NOMO-1 (cell line): ENCODE measurements around the gene PTGIR.
"Not testable (repeated sequence)": the region's sequence is repeated elsewhere in the genome, so short reads cannot be mapped to it uniquely, and the experiment has no call there.

Experiments
- DNase-seq, 2 experiments: peaks; one replicate each; lab custom pipeline; 2025; ENCODE audit not compliant: unreplicated experiment in 2 of 2; lab: John Stamatoyannopoulos, UW

Gene PTGIR

DNA sequence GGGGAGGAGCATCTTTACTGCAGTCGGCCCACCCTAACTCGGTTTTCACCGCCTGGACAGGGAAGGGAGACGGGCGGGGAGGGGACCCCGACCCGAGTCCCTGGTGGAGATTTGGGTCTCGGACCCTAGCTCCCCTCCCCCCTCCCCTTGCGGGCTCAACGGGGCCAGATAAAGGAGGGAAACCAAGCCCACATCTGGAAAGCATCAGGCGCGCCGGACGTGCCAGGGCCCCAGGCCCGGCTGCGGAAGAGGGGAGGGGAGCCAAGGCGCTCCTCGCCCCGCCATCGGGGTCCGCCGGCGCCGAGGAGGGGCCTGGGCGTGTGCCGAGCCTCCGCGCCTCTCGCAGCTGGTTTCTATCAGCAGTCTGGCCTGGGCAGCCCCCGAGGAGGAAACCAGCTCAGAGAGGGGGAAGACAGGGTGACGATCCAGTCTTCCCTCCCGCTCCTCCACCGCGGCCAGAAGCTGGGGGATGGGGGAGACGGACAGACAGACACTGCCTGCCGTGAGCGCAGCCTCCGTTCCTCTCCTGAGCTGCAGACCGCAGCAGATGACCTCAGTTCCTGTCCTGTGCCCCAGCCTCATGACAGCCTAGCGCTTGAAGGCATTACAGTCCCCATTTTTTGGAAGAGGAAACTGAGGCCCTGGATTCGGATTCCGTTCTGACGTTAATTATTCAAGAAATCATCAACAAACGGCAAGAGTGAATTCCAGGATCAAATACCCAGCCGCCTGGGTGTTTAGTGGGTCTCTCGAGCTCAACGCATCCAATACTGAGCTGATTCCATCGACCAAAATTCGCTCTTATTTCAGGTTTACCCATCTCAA is 14.7 kb upstream of the PTGIR start:
- DNase-seq: peak in 1 of 2 experiments; percentile 55

DNA sequence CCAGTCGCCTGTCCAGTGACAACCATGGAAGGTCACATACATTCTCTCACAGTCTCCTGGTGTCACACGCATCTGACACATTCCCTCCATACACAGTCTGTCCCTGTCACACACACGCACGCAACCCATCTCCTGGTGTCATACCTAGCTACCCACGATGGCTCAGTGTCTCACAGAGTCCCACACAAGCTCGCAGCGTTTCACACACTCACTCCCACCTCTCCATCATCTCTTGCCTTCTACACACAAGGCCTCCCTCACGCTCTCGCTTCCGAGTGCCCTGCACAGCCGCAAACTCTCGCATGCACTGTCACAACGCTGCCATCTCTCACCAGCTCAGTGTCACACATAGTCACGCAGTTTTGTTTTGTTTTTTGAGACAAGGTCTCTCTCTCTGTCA is 12.3 kb upstream of the PTGIR start:
- no peak for DNase-seq

DNA sequence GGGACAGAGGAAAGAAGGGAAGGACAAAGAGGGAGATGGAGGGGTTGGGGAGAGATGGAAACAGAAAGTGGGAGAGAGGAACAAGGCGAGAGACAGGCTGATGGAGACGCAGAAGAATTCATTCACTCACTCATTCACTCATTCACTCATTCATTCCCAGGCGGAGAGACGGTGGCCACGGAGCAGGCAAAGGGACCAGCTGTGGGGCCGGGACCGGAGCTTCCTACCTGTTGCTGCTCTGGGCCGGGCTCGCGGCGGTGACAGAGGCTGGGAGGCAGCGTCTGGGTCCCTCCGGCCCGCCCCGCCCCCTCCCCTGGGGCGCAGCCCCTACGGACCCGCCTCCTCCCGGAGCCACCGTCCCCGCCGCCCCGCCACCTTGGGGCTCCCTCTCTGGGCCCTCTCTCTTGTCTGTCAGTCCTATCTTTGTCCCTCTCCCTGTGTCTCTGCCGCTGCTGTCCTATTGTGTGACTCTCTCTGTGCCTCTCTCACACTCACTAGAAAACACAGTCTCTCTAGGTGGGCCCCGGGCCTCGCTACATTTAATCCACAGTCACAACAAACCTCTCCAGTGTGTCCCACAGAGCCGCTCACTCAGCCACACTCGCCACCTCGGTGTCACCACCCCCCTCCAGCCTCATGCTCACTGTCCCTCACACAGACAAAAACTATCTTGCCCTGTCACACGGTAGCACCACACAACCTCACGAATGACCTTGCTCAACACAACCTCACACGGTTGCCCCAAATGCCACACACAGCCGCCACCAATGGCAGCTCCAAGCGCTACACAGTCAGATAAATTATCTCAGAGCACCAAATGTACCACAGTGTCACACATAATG is 11.3 kb upstream of the PTGIR start, which contains the start of gene GNG8:
GNG8 (minus strand) TSS at position 283 of the 842 bp plus-strand sequence. CDS start 1,520 bp downstream, outside the sequence.
- DNase-seq: no peak

DNA sequence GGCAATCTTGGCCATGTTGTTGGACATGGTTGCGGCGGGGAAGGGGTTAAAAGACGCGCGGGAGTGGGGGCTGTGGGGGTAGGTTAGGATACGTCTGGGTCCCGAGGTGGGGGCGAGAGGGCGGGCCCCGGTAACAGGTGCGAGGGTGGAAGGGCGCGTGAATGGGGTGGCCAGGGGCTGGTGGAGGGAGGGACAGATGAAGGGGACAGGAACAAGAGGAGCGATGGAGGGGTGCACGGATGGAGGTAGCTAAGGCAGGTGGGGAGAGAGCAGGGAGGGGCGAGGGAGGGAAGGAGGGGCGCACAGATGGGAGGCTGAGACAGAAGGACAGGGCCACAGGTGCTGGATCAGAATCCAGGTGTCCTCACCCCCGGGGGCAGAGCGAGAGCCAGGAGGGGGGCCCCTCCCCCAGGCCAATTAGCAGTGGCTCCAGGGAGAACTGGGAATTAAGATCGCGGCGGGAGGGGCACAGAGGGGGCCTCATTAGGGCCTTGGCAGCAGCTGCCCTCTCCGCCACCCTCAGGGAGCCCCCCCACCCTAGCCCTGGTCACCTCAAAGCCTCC is 9.8 kb upstream of the PTGIR start:
- DNase-seq: no peak

DNA sequence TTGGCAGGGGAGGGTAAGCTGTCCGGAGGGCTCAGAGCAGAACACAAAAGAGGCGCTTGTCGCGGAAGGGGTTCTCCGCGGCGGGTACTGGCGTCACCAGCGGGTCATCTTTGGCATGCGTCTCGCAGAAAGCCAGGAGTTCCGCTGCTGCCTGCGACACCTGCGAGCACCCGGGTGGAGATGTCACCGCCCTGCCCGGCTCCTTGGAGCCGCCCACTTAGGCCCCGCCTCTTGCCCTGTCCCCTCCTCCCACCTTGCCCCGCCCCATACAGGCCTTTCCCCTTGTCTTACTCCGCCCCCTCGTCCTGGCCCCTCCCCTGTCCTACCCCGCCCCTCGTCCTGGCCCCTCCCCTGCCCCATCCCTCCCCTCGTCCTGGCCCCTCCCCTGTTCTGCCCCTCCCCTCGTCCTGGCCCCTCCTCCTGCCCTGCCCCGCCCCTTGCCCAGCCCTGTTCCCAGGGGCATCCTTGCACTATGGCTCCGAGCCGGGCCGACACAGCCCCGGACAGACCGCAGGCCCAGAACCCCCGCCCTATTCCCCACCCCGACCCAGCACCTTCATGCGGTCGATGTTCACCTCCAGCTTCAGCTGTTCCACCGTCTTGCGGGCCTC is 9.3 kb upstream of the PTGIR start:
- DNase-seq: peak; percentile 79 to 88

DNA sequence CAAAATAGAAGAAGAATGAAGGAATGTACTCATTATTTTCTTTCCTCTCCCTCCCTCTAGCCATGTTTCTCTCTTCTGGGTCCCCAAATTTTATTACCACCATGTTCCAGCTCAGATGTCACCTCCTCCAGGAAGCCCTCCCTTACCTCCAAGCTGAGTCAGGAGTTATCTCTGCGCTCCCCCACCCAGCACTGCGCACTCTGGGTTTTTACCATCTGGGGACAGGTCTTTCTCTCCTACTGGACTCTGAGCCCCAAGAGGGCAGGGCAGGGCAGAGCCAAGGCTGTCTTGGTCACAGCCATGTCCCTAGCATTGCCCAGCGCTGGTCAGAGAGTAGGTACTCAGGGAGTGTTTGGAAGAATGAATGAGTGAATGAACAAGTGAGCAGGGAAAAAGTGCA is 8.2 kb upstream of the PTGIR start:
- DNase-seq: no peak

DNA sequence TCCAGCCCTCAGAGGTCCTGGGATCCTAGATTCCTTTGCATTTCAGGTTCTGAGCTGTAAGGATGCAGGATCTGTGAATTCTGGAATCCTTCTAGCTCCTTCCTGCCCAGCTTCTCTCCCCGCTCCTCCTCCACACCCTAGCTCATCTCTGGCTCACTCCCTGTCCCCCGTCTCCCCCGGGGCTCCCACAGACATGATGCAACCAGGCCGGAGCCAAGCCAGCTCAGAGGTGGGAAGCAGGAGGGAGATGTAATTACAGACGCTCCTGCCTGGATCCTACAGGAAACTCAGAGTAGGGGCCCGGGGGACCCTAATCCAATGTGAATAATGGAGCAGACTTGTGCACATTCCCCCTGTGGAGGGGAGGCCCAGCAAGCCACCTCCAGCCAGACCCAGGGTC is 6.6 kb upstream of the PTGIR start:
- no peak for DNase-seq

DNA sequence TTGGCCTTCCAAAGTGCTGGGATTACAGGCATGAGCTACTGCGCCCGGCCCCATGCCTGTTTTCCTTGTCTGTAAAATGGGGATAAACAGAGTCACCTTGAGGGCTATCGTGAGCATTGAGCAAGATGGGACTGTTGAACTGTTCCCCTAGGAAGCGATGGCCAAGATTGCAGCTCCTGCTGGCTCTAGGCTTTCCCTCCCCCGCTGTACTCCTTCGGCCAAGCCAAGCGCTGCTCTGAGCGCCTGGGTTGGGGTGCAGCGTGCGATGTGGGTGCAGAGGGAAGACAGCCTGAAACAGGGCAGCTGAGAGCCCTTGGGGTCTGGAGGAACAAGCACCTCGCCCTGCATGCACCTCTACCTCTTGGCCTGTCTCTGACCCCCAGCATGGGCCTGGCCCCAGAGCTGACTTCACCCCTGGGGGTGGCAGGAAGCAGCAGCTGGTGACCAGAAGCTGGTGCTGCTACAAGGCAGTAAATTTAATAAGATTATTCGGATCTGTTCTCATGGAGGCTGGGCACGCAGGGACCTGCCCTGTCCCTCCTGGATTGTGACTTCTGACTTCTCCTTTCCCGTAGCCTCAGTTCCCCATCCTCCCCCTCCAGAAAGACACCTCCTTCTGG is 5.8 kb upstream of the PTGIR start:
- no peak for DNase-seq

DNA sequence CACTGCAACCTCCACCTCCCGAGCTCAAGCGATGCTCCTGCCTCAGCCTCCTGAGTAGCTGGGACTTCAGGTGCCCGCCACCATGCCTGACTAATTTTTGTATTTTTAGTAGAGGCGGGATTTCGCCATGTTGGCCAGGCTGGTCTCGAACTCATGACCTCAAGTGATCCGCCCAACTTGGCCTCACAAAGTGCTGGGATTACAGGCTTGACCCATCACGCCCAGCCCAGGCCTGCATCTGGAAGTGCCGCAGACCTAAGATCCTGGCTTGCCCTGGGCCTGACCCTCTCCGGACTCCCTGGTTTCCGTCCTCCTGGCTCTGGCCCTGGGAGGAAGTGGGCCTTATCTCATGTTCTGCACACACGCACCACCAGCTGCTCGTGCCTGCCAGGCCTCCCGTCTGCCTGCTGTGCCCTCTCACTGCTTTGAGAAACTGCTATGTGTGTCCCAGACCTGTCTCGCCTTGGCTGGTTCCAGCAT is 4.7 kb upstream of the PTGIR start:
- DNase-seq: no peak

DNA sequence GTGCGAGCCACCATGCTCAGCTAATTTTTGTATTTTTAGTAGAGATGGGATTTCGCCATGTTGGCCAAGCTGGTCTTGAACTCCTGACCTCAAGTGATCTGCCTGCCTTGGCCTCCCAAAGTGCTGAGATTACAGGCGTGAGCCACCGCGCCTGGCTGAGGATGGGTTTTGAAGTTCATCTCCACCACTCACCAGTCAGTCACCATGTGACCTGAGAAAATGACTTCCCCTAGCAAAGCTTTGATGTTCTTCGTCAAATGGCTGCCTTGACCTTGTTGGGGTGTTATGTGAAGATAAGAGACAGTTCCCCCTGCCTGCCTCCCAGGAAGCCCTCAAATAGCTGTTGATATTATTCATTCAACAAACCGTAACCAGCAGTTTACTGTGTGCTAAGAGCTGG is 4.1 kb upstream of the PTGIR start:
- not testable (repeated sequence) for DNase-seq

DNA sequence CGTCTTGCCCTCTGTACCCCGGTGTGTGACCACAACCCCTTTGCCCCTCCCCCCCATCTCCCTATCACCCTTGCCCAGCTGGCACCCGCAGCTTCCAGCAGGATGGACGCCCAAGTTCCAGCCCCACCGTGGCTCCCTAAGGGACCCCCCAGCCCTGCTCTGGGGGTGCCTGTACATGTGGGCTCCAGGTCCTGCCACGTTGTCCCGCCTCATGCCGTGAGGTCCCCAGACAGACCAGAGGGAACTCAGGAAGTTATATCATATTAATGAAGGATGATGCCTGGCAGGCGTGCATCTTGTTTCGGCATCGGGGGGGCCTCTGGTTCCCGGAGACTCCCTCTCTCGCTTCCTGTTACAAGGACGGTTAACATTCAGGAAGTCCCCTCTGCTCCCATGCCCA is 1.6 kb upstream of the PTGIR start:
- no peak for DNase-seq

DNA sequence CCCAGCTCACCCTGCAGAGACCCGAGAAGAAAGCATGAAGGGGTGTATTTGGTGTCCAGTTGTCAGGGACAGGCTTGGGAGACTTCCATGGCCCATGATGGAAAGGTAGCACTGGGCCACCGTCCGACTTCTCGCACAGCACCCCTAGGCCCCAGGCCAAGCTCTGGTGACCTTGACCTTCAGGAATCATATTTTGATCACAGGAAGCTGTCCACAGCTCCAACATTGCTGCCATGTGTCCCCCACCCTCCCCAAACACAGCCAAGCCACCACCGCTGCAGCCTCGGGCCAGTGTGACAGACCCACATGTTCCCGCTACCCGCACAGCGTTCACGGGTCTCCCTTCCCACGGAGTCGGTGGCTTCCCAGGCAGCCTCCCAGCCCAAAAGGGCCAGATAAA is 842 bp upstream of the PTGIR start:
- no peak for DNase-seq

DNA sequence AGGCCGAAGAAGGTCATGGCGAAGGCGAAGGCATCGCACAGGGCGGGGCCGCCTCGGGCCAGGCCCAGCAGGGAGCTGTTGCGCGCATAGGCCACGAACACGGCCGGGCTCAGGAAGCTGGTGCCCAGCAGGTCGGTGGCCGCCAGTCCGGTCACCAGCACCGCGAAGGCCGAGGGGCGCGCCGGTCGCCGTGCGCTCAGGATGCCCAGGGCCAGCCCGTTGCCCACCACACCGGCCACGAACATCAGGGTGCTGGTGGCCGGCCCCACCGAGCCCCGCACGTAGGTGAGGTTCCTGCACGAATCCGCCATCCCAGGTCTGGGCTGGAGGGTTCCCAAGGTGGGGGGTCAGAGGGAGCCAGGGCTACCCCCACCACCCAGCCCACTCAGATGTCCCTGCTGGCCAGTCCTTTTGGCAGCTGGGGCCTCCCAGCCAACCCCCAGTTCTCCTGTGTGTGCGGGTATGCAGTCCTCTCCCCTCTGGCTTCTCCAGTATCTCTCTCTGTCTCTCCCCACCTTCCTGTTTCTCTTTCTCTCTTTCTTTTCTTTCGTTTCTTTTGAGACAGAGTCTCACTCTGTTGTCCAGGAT is 880 bp downstream of the PTGIR start:
- no peak for DNase-seq

DNA sequence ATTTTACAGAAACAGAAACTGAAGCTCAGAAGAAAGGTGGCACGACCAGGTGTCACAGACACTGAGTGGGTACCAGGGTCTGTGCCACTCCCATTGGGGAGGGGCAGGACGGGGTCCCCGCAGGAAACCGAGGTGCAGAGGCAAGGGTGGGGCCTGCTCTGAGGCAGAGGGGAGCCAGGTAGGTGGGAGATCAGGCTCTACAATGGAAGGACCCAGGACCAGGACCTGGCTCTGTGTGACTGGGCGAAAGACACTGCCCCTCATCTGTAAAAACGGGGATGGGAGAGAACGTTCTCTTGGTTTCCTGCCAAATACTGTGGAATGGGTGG is 2.8 kb downstream of the PTGIR start:
- DNase-seq: no peak

DNA sequence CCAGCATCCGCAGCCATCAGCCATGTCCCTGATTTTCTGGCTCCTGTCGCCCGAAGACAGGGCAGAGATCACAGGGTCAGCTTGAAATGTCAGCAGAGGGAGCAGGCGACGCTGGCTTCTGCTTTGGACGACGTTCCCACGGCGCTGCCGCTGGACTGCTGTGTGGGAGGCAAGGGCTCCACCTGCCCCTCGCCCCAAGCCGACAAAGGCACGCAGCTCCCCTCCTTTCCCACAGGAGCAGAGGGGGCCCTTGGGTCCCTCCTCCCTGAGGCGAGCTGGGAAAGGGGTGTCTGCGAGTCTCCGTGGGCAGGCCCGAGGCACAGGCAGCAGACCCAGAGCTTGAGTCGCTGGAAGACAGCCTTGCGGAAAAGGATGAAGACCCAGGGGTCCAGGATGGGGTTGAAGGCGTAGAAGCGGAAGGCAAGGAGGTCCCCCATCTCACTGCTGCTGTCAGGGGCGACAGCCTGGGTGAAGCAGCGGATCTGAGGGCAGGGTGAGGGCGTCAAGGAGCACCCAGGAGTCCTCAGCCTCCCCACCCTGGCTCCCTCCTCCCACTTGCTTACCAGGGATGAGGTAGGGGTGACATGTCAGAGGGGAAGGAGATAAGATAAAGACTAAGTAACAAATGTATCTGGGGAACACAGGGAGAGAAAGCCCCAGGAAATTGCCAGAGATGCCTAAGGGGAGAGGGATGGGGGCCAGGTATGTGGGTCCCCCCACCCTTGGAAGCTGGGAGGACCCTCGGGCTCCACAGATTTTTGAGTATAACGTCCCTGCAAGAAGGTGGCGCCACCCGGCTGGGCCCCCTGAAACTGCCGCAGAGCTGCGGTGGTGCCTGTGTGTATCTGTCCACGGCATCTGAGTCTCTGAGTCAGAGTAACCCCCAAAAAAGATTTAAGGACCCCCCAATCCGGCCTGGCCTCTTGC is 3.4 kb downstream of the PTGIR start:
- DNase-seq: no peak

DNA sequence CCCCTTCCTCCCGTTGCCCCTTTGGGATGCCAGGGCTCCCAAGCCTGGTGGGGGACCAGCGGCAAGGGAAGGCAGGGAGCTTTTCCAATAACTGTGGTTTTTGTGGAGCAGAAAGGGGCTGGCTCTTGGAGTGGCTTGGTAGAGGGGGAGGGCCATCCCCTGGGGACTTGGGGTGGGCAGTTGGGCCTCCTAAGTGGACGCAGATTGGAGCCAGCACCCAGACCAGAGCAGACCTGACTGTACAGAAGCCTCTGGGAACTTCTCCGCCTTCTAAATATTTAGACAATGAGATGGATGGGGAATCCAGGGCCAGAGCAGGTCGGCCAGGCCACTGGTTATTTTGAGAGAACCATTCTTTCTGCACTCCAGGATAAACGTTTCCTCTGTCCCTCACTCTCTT is 4.2 kb downstream of the PTGIR start:
- DNase-seq: no peak

DNA sequence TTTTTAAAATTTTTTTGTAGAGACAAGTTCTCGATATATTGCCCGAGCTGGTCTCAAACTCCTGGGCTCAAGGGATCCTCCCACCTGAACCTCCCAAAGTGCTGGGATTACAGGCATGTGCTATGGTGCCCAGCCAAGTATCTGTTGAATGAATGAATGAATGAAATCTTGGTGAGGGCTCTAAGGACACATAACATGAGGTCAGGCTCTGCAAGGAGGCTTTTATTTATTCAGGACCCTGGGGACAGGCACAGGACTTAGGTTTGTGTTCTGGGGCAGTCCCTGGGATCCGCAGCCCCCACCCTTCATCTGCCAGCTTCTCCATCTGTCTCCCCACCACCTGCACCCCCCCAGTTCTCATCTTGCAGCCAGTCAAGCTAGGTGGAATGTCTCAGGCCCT is 4.6 kb downstream of the PTGIR start:
- DNase-seq: no peak

DNA sequence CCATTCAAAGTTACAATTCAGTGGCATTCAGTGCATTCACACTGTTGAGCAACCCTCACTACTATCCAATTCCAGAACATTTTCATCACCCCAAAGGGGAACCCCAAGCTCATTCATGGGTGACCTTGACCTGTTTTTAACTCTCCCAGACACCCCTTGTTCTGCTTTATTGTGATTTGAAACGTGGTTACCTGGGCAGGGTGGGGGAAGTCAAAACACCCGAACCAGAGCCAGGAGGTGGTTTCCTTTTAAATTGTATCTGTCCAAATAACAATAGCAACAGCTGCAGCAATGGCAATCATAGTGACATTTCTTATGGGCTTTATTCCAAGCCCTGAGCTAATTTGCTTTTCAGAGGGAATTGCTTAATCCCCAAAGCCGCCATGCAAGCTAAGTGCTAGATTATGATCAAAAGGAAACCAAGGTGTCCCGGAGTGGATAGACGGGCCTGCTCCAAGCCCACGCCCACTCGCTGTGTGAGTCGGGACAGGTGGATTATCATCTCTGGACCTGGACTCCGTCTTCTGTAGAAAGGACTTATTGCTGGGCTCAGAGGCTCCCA is 6.1 kb downstream of the PTGIR start:
- no peak for DNase-seq

DNA sequence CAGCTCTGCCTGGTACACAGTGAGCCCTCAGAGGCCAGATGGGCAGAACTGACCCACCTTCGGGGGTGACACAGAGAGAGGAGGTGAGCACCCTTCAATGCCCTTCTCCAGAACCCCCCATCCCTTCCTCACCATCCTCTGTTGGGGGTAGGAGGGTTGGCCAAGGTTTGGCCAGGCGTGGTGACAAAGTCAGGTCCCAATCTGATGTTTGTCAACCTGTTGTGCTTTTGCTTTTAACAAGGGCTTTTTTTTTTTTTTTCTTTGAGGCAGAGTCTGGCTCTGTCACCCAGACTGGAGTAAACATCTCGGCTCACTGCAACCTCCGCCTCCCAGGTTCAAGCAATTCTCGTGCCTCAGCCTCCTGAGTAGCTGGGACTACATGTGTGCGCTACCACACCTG is 7.3 kb downstream of the PTGIR start:
- no peak for DNase-seq
